Measurements from ENCODE around the gene TSC2.
A peak's percentile ranks its signal among the peaks of the same experiment; 100 is the strongest.
"Not testable (repeated sequence)": the region's sequence is repeated elsewhere in the genome, so short reads cannot be mapped to it uniquely, and the experiment has no call there.

The TSC2 gene

GRCh38 chr16:2030036-2030435 lies 17.7 kb upstream of the TSC2 start:
- no peak for DNase-seq

DNA sequence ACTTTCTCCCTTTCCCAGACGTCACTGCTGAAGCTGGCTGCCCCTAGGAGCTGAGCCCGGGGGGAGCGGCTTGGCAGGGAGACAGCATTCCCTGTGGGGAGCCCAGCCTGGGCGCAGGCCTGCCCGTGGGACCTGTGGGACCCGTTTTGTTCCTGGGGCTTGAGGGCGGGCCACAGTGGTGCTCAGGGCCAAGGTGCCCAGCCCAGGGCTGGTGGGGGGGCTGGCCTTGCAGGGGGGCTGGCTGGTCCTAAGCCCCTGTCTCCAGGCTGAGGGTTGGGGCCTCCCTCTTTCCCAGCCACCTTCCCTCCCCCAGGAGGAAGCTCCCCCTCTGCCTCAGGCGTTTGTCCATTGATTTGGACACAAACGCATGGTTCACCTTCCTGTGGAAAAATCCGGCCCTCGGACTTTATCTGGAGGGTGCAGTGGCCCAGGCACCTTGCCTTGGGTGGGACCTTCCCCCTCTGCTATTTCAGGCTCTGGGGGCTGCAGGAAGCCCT lies 16.7 kb upstream of the TSC2 start:
- DNase-seq: no peak

DNA sequence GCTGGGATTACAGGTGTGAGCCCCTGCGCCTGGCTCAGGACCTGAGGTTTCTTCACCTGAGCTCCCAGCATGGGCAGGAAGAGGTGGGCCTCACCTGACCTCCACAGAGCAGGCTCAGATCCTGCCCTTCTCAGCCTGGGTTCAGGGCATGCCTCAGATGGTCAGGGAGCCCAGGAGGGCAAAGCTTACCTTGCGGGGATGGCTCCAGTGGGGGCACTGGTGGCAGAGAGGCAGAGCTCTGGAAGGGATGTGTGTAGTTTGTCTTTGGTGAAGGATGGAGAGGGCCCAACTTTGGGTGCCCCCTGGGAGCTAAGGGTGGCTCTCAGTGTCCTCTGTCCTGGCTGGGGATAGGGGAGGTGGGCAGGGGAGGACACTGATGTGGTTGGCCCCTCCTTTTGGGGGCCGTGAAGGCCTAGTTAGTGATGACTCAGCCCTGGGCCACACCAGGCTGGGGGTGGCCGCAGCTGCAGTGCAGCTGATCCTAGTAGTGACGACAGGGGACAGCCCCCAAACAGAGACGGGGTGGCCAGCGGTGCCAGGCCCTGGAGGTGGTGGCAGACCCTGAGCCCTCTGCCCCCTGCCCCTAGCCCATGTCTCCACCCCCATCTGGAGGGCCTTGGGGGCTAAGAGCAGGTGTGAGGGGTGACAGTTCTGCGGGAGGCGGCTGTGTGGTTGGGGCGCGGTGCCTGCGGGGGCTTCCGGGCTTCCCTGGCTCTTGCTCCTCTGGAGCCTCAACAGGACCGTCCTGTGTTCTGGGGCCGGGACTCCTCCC lies 15.3 kb upstream of the TSC2 start:
- peak in 34 of 56 donors; percentile 14 to 76 (median 55) for DNase-seq

GRCh38 chr16:2033057-2033908 lies 14.5 kb upstream of the TSC2 start:
- peak; percentile 37 to 97 (median 89) for DNase-seq

DNA sequence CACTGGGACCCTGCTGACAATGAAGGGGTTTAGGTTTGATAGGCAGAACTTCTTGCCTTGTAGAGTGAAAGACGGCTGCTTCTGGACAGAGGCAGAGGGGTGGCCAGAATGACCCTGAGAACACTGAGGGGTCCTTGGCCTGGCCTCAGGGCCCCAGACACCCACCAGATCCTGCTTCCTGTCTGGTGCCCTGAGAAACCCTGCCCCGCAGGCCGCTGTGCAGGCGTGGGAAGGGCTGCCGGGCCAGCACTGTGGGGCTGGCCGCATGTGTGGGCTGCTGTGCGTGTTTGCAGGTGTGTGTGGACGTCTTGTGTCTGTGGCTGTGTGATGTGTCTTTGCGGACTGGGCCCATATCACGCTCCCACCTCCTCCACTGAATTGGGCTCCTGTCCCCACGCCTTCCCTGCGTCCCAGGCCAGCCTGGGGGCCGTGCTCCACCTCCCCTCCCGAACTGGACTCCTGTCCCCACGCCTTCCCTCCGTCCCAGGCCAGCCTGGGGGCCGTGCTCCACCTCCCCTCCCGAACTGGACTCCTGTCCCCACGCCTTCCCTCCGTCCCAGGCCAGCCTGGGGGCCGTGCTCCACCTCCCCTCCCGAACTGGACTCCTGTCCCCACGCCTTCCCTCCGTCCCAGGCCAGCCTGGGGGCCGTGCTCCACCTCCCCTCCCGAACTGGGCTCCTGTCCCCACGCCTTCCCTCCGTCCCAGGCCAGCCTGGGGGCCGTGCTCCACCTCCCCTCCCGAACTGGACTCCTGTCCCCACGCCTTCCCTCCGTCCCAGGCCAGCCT lies 13.7 kb upstream of the TSC2 start:
- DNase-seq: not testable (repeated sequence)

DNA sequence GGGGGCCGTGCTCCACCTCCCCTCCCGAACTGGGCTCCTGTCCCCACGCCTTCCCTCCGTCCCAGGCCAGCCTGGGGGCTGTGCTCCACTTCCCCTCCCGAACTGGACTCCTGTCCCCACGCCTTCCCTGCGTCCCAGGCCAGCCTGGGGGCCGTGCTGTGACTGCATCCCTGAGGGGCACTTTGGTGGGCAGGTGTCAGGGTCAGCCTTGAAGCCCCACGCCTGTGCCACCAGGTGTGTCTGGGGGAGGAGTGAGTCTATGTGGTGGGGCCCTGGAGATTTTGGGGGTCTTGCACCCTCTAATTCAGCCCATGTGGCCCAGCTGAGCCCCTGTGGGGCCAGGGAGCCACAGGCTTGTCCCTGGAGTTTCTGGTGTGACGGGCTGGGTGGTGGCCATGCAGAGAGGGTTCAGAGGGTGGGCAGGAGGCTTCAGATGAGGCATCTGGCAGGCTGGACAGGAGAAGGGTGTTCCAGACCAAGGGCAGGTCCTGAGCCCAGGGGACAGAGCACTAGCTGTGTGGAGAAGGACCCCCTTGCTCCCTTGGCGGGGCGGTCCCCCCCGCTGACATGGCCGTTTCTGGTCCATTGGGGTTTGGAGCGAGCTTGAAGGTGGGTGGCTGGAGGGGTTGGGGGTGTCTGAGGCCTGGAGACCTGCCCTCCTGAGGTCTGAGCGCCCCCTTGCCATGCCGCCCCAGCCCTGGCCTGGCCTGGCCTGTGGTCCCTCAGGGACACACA lies 12.9 kb upstream of the TSC2 start:
- no peak for DNase-seq

GRCh38 chr16:2035431-2036199 lies 12.2 kb upstream of the TSC2 start:
- peak in 4 of 56 donors; percentile 13 to 36 (median 24) for DNase-seq

DNA sequence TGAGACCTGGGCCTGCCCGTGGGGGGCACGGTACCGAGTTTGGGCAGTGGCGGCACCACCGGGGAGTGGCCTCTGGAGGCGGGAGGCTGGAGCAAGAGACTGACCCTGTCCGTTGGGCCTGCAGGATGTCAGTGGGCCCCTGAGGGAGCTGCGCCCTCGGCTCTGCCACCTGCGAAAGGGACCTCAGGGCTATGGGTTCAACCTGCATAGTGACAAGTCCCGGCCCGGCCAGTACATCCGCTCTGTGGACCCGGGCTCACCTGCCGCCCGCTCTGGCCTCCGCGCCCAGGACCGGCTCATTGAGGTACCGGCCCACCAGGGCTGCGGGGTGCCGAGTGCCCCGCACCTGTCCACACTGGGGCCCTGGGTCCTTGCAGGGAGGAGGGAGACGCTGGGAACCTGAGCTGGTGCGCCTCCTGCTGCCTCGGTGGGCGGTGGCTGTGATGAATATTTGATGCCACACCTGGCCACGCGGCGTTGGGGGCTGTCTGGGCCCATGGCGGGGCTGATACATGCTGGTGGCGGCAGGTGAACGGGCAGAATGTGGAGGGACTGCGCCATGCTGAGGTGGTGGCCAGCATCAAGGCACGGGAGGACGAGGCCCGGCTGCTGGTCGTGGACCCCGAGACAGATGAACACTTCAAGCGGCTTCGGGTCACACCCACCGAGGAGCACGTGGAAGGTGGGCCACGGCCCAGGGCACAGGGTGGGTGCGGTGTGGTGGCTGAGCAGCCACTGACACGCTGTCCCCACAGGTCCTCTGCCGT lies 11.4 kb upstream of the TSC2 start:
- no peak for DNase-seq

- no peak for DNase-seq
Observed at GRCh38 chr16:2037115-2037514, 10.7 kb upstream of the TSC2 start.

DNA sequence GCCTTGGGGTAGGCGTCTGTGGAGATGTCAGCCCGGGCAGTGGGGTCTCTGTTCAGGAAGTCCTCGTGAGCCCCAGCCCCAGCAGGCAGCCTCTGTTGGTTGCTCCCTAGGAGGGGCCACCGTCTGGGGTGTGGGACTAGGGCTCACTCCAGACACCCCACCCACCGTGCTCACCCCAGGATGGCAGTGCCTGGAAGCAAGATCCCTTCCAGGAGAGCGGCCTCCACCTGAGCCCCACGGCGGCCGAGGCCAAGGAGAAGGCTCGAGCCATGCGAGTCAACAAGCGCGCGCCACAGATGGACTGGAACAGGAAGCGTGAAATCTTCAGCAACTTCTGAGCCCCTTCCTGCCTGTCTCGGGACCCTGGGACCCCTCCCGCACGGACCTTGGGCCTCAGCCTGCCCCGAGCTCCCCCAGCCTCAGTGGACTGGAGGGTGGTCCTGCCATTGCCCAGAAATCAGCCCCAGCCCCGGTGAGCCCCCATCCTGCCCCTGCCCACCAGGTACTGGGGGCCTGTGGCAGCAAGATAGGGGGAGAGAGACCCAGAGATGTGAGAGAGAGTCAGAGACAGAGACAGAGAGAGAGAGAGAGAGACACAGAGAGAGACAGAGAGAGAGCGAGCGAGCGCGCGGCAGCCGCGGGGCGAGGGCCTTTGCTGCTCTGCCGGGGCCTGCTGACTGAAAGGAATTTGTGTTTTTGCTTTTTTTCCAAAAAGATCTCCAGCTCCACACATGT lies 10.0 kb upstream of the TSC2 start:
- DNase-seq: no peak

- DNase-seq: no peak
Observed at GRCh38 chr16:2038382-2039231, 9.2 kb upstream of the TSC2 start.

DNA sequence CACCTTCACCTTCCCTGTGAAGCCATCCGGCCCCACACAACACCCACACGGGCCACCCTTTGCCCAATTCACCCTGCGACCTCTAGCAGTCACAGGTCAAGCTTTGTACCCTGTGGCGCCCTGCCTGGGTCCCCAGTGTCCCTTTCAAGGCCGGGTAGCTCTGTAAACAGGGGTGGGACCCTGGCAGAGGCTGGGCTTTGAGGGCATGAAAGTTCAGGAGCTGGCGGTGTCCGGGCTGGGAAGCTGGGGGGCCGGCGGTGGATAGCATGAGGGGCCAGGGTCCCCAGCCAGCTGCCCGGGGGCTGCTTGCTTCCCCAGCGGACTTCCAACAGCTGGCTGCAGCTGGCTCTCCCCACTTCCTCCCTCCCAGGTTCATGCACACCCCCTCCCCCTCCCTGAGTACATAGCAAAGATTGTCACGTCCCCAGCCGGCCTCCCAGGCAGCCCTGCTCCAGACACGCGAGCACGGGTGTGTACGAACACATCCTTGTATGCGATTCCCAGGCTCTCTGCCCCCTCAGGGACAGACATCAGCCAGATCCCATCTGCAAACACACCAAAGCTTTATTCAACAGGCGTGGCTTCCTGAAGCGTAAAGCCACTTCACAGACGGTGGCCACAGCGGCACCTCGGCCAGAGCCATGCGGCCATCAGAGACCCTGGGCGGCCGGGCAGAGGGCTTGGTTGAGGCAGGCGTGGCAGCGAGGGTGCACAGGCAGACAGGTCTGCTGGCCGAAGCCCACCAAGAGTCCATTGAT lies 8.3 kb upstream of the TSC2 start:
- no peak for DNase-seq

DNA sequence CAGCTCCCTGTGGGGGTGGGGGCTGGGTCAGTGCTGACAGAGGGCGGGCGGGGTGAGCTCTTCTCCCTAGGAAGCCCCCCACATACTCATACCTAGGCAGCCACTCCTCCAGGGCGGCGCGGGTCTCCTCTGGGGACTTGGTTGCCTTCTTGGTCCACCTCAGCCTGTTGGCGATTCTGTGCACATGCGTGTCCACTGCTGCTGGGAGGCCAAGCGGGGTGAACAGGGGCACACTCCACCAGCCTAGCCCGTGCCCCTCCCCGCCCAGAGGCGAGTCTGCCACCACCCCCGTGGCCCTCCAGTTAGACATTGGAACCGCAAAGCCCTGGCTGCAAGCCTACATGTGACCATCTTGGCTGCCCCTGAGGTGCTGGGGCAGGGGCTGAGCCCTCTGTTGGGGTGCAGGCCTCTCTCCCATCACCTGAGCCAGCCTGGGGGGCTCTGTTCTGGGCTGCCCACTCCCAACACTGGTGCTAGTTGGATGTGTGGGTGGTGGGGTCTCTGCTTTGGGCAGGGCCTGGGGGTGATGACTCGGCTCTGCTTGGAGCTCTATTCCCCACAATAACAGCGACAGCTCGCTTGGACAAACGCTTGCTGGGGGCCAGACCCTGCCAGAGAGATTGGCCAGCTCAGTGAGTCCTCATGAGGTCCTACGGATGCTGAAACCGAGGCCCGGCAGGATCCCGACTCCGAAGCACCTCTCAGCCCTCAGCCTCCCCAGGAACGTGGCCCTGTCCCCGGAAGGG lies 7.6 kb upstream of the TSC2 start:
- DNase-seq: no peak

DNA sequence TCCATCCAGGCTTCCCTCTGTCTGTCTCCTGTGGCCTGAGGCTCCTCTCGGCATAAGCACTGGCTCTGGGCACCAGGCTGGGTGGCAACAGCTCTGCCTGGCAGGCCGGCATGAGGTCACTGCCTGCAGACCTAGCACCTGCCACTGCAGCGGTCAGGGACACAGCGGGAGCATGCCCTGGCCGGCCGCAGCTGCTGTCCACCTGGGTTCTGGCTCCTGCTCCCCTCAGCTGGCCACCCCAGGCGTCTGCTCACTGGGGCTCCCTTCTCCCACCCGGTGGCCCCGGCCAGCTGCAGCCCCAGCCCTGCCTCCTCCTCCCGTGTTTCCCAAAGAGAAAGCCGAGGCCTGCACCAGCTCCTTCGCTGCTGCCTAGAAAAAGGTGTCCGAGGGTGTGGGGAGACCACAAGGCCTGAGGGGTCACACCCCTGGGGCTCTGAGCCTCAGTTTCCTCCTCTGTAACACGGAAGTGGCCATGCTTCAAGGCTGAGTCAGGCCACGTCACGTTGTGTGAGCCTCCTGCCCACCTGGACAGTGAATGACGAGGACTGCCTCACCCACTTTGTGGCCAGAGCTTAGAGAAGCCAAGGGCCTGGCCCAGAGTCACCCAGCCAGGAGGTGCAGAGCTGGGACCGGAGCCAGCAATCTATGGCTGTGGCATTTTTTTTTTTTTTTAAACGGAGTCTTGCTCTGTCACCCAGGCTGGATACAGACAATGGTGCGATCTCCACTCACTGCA lies 6.8 kb upstream of the TSC2 start:
- DNase-seq: peak in 5 of 56 donors; percentile 17 to 56 (median 23)
